ENCODE data around the gene CACNG7. TPM values are rescaled to one million over a fixed set of nuclear protein-coding genes. Genes with fewer than 3 reads are reported as not detected.

The CACNG7 gene
- total RNA-seq, 2 experiments from 2014 or later = not detected

DNA sequence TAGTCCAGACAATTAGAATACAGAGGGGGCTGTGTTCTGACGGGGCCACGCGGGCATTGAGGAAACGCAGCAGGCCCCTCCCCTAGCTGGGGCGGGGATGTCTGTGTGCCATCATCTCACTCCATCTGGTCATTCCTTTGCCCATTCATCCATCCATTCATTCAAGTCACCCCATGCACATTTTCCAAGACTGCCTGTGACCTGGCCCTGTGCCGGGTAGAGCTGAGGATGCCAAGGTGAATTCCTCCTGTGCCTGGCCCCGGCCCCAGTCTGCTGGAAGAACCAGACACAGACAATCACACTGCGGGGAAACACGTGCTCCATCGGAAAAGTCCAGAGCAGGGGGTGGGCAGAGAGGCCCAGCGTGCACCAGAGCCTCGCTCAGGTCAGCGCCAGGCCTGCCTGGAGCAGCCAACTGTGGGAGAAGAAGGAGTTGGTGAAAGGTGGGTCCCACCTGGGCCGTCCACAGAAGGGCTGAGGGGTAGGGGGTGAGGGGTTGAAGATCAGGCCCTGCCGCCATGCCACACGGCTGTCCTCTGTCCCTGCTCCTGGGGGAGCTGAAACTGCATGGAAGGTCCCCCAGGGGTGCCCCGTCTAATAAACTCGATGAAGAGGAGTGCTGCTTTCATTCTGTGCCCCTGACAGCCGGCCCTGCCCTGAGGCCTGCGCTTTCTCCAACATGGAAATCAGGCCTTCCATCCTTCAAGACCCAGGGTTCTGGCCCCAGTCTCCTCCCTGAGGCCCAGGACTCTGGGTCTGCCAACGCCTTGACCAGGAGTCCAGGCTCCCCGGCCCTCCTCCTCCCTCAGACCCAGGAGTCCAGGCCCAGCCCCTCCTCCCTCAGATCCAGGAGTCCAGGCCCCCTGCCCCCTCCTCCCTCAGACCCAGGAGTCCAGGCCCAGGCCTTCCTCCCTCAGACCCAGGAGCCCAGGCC, 80.8 kb downstream of the CACNG7 start:
- H3K27ac Mint-ChIP-seq = no peak overlapping the region
- H3K9me3 Mint-ChIP-seq = no peaks in the 10 kb centered on the region
- DNase-seq = no peak
- ATAC-seq = no peak
- CTCF ChIA-PET = no interaction called here
- intact Hi-C loops (cut with micrococcal nuclease) = no loop called here
- no peak overlapping the region for H3K4me3 Mint-ChIP-seq
- H3K36me3 Mint-ChIP-seq (ENCODE audit: low read depth) = no peaks in the 10 kb centered on the region
- peaks cover 29% of the 10 kb centered on the region for H3K27me3 Mint-ChIP-seq
- H3K4me1 Mint-ChIP-seq (ENCODE audit: low read depth) = peaks cover 3% of the 10 kb centered on the region
- TF ChIP-seq CTCF (IDR thresholded peaks at IDR 0.05) = no peak
- POLR2A ChIA-PET = no interaction called here

DNA sequence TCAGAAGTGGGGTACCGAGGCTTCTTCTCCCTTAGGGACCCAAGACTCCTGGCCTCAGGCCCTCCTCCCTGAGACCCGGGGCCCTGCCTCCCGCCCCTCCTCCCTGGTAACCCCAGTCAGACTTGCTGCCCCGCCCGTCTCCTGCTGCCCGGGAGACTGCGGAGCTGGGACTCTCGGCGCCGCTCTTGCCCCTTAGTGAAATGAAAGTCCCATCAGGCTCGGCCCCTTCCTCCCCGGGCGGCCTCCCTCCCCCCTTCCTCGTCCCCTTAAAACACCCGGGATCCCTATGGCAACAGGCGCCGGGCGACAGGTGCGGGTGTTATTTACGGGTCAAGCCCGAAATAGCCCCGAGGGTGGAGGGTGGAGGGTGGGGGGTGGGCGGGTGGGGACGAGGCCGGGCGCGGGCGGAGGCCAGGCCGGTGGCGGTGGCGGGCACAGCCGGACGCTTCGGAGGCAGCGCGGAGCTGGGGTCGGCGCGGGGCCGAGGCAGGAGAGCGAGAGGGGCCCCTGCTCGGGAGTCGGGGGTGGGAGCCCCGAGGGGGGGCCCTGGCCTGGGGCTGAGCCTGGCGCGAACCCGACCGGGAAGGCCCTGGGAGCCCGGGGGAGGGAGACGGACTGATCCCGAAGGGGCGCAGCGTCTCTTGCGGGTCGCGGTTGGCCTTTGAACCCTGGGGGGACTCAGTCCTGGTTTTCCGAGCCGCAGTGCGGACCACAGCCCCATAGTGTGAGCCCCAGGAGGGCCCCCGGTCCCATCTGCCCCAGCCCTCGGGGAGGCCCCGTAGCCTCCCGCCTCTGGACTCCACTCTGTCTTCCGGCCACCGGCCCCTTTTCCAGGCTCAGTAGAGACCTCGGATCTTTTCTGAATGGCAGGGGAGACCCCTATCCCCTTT, 82.4 kb downstream of the CACNG7 start, which contains the start of gene CACNG6:
Gene CACNG6 (plus strand): TSS at position 414 of the 890 bp plus-strand sequence. CDS start 1,241 bp downstream, outside the sequence.
- no peak for TF ChIP-seq CTCF (IDR thresholded peaks at IDR 0.05)
- ATAC-seq = no peak
- ChIA-PET POLR2A (no interaction called here), CTCF (no interaction called here)
- DNase-seq = no peak
- Mint-ChIP-seq H3K4me1 (ENCODE audit: low read depth) (peaks cover 3% of the 10 kb centered on the region), H3K27ac (no peak within 1 kb of the TSS), H3K36me3 (ENCODE audit: low read depth) (no peaks in the 10 kb centered on the region), H3K9me3 (no peaks in the 10 kb centered on the region), H3K4me3 (no peak within 1 kb of the TSS), H3K27me3 (peaks cover 35% of the 10 kb centered on the region)
- intact Hi-C loops (cut with micrococcal nuclease) = no loop called here

DNA sequence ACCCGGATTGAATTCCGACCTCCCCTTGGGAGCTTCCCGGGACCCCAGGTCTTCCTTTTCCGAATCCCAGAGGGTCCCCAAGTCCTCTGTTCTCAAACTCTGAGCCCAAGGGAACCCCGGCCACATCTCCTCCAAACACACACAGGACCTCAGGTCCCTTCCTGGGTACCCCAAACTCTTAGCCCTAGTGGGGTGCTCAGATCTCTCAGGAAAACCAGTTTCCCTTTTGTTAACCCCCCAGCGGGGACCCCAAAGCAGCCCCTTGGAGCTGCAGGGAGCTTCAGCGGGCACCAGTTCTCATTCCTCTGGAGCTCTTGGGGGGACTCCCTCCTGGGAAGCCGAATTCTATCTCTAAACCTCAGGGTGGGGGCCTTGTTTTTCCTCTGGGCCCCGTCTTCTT, 83.1 kb downstream of the CACNG7 start:
- POLR2A ChIA-PET = no interaction called here
- Mint-ChIP-seq H3K27me3 (peaks cover 35% of the 10 kb centered on the region), H3K27ac (no peak overlapping the region), H3K4me1 (ENCODE audit: low read depth) (peaks cover 3% of the 10 kb centered on the region), H3K9me3 (no peaks in the 10 kb centered on the region), H3K4me3 (no peak overlapping the region), H3K36me3 (ENCODE audit: low read depth) (no peaks in the 10 kb centered on the region)
- ATAC-seq (no peak), DNase-seq (no peak)
- no peak for TF ChIP-seq CTCF (IDR thresholded peaks at IDR 0.05)
- CTCF ChIA-PET = no interaction called here
- intact Hi-C loops (cut with micrococcal nuclease) = no loop called here

DNA sequence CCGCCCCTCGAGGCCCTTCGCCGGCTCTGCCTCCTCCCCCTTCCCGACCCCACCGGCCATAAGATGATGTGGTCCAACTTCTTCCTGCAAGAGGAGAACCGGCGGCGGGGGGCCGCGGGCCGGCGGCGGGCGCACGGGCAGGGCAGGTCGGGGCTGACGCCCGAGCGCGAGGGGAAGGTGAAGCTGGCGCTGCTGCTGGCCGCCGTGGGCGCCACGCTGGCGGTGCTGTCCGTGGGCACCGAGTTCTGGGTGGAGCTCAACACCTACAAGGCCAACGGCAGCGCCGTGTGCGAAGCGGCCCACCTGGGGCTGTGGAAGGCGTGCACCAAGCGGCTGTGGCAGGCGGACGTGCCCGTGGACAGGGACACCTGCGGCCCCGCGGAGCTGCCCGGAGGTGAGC, 83.7 kb downstream of the CACNG7 start:
- no peaks in the 10 kb centered on the region for H3K36me3 Mint-ChIP-seq (ENCODE audit: low read depth)
- CTCF ChIA-PET = no interaction called here
- H3K27ac Mint-ChIP-seq = no peak overlapping the region
- intact Hi-C loops (cut with micrococcal nuclease) = no loop called here
- TF ChIP-seq CTCF (IDR thresholded peaks at IDR 0.05) = no peak
- no peak for ATAC-seq
- no peak for DNase-seq
- H3K4me3 Mint-ChIP-seq = no peak overlapping the region
- POLR2A ChIA-PET = no interaction called here
- H3K9me3 Mint-ChIP-seq = no peaks in the 10 kb centered on the region
- peaks cover 37% of the 10 kb centered on the region for H3K27me3 Mint-ChIP-seq
- peaks cover 3% of the 10 kb centered on the region for H3K4me1 Mint-ChIP-seq (ENCODE audit: low read depth)

Measured in activated CD8-positive, alpha-beta T cell treated with anti-CD3 and anti-CD28 coated beads for 36 hours (primary cell).